GM19468 (cell line): ENCODE results near the gene LCLAT1.

Source experiments
- ATAC-seq: cut with Tn5 transposase; IDR thresholded peaks from one replicate; pipeline ENCODE4 v1.9.1; 2021; ENCODE audit warnings: mild to moderate bottlenecking, moderate library complexity, moderate number of reproducible peaks; ENCODE audit not compliant: unreplicated experiment; ENCODE audit errors: extremely low read depth

The LCLAT1 gene

DNA sequence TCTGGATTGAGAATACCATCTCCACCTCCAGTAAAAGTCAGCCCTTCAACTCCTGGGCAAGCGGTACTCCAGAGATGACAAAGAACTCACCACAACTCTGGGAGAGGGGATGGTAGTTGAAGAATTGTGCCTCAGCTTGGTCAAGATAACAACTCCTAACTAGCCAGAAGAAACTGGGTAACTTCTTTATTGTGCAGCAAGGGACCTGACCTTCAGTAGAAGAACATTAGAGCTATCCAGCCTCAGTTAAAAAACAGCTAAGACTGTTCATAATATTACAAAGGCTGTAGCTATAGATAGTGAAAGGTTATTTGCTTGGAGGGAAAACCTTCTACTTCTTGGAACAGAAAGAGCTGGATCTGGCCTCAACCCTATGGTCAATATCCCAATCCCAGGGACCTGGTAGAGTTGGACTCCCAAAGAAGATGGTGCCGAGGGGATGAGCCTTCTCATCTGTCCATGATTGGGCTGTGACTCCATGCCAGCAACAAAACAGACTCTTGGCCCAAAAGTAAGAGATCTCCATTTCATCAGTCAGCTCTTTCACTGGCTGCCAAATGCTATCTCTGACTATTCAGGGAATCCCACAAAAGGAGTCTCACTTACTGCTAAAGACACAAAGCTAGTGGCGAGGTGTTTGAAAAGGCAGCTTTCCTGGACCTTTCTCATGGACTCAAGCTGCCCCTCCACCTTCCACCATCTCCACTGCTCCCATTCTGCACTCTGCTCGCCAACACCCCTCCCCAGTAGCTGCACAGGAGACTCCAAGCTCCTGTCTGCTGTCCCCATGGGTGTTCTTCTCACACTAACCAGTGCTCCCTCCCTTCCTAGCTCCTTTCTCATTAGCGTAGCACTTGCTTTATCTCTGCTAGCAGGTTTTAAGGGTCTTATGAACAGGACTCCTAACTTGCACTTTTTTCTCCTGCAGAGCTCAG lies 214.4 kb downstream of the LCLAT1 start:
- ATAC-seq, result no peak

GRCh38 chr2:30662268-30663131 lies 215.5 kb downstream of the LCLAT1 start:
- ATAC-seq, result no peak

- ATAC-seq, result no peak
Measured at GRCh38 chr2:30663321-30663720, 216.3 kb downstream of the LCLAT1 start.

GRCh38 chr2:30663806-30664205 lies 216.8 kb downstream of the LCLAT1 start:
- ATAC-seq, result no peak

DNA sequence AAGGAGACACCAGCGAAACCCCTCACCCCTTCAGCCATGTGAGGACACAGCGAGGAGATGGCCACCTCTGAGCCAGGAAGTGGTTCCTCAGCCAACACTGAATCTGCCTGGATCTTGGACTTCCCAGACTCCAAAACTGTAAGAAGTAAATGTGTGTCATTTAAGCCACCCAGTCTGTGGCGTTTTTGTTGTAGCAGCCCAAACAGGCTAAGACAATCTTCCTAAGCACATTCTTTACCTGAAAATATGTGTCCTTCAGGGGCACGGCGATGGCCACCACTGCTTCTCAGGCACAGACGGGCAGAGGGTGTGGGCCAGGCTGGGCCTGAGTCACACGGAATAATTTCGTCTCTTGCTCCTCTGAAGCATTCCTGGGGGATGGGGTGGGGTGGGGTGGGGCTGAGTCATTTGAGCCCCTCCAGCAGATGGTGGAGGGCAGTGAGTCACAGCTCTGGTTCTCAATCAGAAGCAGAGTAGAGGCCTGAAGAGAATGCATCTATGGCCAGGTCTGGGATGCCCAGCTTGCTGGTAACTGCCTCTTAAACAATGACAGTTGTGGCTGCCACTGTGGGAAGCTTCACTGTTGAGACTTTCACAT lies 217.8 kb downstream of the LCLAT1 start:
- ATAC-seq, result no peak

DNA sequence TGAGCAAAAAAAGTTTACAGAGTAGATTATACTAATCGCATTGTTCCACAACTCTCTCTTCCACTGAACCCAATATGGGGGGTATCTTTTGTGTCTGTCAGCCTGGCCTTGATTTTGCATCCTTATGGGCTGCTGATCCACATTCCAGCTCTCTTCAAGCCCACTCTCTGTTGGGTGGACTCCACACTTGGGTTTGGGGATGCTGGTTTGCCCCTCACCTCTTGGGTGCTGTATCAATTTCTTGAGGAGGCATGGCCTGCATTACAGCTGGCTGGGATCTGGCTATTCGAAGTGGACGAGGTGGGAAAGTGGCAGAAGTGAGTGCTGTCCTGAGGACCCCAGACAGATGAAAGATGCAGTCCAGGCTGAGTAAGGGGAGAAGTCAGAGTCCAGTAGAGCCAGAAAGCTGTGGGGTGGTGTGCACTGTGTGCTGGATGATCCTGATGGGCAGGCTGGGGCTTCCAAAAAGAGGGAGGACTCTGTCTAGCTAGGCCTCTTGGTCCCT lies 218.8 kb downstream of the LCLAT1 start:
- ATAC-seq, result no peak

- ATAC-seq, result peak; percentile 52
Measured at GRCh38 chr2:30666266-30666874, 219.3 kb downstream of the LCLAT1 start.

- no peak for ATAC-seq
Measured at GRCh38 chr2:30670453-30670852, 223.4 kb downstream of the LCLAT1 start.

- ATAC-seq, result no peak
Measured at GRCh38 chr2:30673127-30673526, 226.1 kb downstream of the LCLAT1 start.

- ATAC-seq, result no peak
Measured at GRCh38 chr2:30675758-30676157, 228.7 kb downstream of the LCLAT1 start.

DNA sequence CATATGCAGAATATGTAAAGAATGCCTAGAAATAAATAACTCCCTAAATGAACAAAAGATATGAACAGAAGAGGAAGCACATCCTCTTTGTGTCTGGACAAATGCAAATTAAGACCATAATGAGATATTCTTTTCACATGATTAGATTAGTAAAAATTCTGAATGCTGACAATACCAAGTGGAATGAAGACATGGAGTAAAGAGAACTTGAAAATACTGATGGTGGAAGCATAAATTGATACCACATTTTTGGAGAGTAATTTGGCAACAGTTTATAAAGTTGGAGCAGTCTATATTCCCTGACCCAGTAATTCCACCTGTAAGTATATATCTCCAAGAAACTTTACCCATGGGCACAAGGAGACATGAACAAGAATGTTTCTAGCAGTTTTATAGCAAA lies 230.2 kb downstream of the LCLAT1 start:
- no peak for ATAC-seq

GRCh38 chr2:30677861-30678385 lies 230.9 kb downstream of the LCLAT1 start:
- ATAC-seq, result no peak

DNA sequence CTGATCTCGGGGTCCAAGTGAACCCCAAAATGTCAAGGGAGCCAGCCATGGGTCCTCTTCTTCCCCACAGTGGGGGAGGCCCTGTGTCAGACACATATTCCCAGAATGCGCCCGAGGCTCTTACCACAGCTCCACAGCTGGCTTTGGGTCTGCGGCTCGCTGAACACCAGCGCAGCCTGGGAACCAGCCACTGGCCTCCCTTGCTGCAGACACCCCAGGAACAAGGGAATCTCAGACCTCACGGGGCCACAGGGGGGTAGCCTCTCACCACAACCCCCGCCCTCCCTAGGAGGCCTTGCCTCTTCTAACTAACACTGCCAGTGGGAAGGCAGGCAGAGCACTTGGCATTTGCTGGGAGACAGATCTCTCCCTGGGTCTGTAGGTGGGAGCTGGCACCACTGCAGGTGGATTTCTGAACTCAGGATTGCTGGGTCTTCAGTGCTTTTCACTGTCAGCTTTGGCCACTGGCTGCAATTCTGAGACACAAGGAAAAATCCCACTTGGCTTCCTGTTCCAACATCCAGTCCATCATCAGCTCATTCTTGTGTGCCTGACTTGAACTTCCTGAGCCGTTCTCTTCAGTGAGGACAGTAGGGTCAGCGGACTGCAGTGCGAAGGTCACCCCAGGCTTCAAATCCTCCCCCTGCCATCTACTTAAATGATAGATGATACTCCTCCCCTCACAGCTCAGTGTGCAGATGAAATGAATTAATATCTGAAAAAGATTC lies 231.5 kb downstream of the LCLAT1 start:
- no peak for ATAC-seq

- no peak for ATAC-seq
Measured at GRCh38 chr2:30679426-30680088, 232.5 kb downstream of the LCLAT1 start.

GRCh38 chr2:30680121-30680520 lies 233.1 kb downstream of the LCLAT1 start:
- no peak for ATAC-seq

DNA sequence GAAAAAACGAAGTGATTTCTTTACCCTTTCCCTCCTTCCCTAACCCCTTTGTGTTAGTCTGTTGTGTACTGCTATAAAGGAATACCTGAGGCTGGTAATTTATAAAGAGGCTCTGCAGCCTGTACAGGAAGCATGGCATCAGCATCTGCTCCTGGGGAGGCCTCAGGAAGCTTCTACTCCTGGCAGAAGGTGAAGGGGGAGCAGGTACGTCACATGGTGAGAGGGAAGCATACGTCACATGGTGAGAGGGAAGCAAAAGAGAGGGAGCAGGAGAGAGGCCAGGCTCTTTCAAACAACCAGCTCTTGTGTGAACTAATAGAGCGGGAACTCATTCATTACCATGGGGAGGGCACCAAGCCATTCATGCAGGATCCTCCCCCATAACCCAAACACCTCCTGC lies 234.0 kb downstream of the LCLAT1 start:
- ATAC-seq, result no peak

GRCh38 chr2:30683236-30683956 lies 236.3 kb downstream of the LCLAT1 start:
- no peak for ATAC-seq

- no peak for ATAC-seq
Measured at GRCh38 chr2:30684026-30684425, 237.0 kb downstream of the LCLAT1 start.
